ENCODE measurements around the gene FNDC3B. TPM values are rescaled to one million over a fixed set of nuclear protein-coding genes. Genes with fewer than 3 reads are reported as not detected.

The FNDC3B gene
- total RNA-seq, 2 experiments from 2014 or later = 10.6 to 12.0 TPM

- ATAC-seq (no peak), DNase-seq (peak; percentile 53)
- peaks cover 2% of the 10 kb centered on the region for H3K36me3 Mint-ChIP-seq (ENCODE audit: low read depth)
- intact Hi-C loops (cut with micrococcal nuclease) = no loop called here
- POLR2A ChIA-PET = interaction anchor here (1.1 to 1.3 kb wide), 2 partner anchors 10 to 35 kb away, joined by 3 read pairs; no protein-coding TSS in a partner anchor
- CTCF ChIA-PET = interaction anchor here (1.0 to 2.5 kb wide), 4 partner anchors 57 to 230 kb away, joined by 3 to 7 read pairs (median 3); partner anchors contain the start of gene FNDC3B
- H3K27me3 Mint-ChIP-seq = peaks cover 1% of the 10 kb centered on the region
- H3K27ac Mint-ChIP-seq = peak overlapping the region; percentile 69
- H3K4me3 Mint-ChIP-seq = peak overlapping the region; percentile 44
- no peaks in the 10 kb centered on the region for H3K9me3 Mint-ChIP-seq
- H3K4me1 Mint-ChIP-seq (ENCODE audit: low read depth) = peaks cover 71% of the 10 kb centered on the region
- no peak for TF ChIP-seq CTCF (IDR thresholded peaks at IDR 0.05)
These were observed 62.9 kb downstream of the FNDC3B start for GRCh38 chr3:172102123-172102882.

GRCh38 chr3:172102883-172103310 is 63.5 kb downstream of the FNDC3B start:
- Mint-ChIP-seq H3K9me3 (no peaks in the 10 kb centered on the region), H3K36me3 (ENCODE audit: low read depth) (peaks cover 4% of the 10 kb centered on the region), H3K27me3 (peaks cover 1% of the 10 kb centered on the region), H3K27ac (peak overlapping the region; percentile 69), H3K4me3 (peak overlapping the region; percentile 44), H3K4me1 (ENCODE audit: low read depth) (peaks cover 77% of the 10 kb centered on the region)
- DNase-seq = no peak
- ChIA-PET CTCF (interaction anchor here (0.7 to 2.5 kb wide), 3 partner anchors 56 to 229 kb away, joined by 3 to 7 read pairs (median 3); no protein-coding TSS in a partner anchor), POLR2A (no interaction called here)
- no peak for ATAC-seq
- intact Hi-C loops (cut with micrococcal nuclease) = no loop called here
- no peak for TF ChIP-seq CTCF (IDR thresholded peaks at IDR 0.05)

GRCh38 chr3:172103724-172104123 is 64.3 kb downstream of the FNDC3B start:
- intact Hi-C loops (cut with micrococcal nuclease) = no loop called here
- TF ChIP-seq CTCF (IDR thresholded peaks at IDR 0.05) = no peak
- Mint-ChIP-seq H3K36me3 (ENCODE audit: low read depth) (peaks cover 4% of the 10 kb centered on the region), H3K4me3 (no peak overlapping the region), H3K9me3 (no peaks in the 10 kb centered on the region), H3K27ac (no peak overlapping the region), H3K4me1 (ENCODE audit: low read depth) (peaks cover 85% of the 10 kb centered on the region), H3K27me3 (peaks cover 1% of the 10 kb centered on the region)
- no peak for ATAC-seq
- CTCF ChIA-PET = no interaction called here
- POLR2A ChIA-PET = no interaction called here
- no peak for DNase-seq

- DNase-seq (no peak), ATAC-seq (no peak)
- no peak overlapping the region for H3K4me3 Mint-ChIP-seq
- no peak overlapping the region for H3K27ac Mint-ChIP-seq
- H3K4me1 Mint-ChIP-seq (ENCODE audit: low read depth) = peaks cover 86% of the 10 kb centered on the region
- TF ChIP-seq CTCF (IDR thresholded peaks at IDR 0.05) = no peak
- no peaks in the 10 kb centered on the region for H3K9me3 Mint-ChIP-seq
- POLR2A ChIA-PET = interaction anchor here (0.9 kb wide), 1 partner anchor 61 kb away, joined by 3 read pairs; no protein-coding TSS in a partner anchor
- CTCF ChIA-PET = interaction anchor here (2.0 kb wide), 1 partner anchor 13 kb away, joined by 5 read pairs; no protein-coding TSS in a partner anchor
- peaks cover 1% of the 10 kb centered on the region for H3K27me3 Mint-ChIP-seq
- intact Hi-C loops (cut with micrococcal nuclease) = loop anchor here (5.0 kb wide), 1 partner anchor 62 kb away; no protein-coding TSS in a partner anchor
- H3K36me3 Mint-ChIP-seq (ENCODE audit: low read depth) = peaks cover 4% of the 10 kb centered on the region
These were observed 65.2 kb downstream of the FNDC3B start for GRCh38 chr3:172104471-172105072.

Data from activated CD8-positive, alpha-beta T cell treated with anti-CD3 and anti-CD28 coated beads for 36 hours (primary cell).